HG03139 (cell line): Measurements from ENCODE around the gene CEP350.

ENCODE experiments used
- ATAC-seq: cut with Tn5 transposase; IDR thresholded peaks from one replicate; pipeline ENCODE4 v1.9.1; 2021; ENCODE audit not compliant: unreplicated experiment

The CEP350 gene

GRCh38 chr1:180046674-180047073, 92.1 kb downstream of the CEP350 start:
- ATAC-seq: no peak

- no peak for ATAC-seq
These were observed 99.3 kb downstream of the CEP350 start for GRCh38 chr1:180053594-180054567.

- ATAC-seq: no peak
These were observed 103.3 kb downstream of the CEP350 start for GRCh38 chr1:180057883-180058396.

GRCh38 chr1:180061019-180061418, 106.4 kb downstream of the CEP350 start:
- no peak for ATAC-seq

- no peak for ATAC-seq
These were observed 107.9 kb downstream of the CEP350 start for GRCh38 chr1:180062452-180062971.

- no peak for ATAC-seq
These were observed 110.8 kb downstream of the CEP350 start for GRCh38 chr1:180065408-180065807.

- no peak for ATAC-seq
These were observed 111.5 kb downstream of the CEP350 start for GRCh38 chr1:180066150-180066549.

GRCh38 chr1:180070286-180070685, 115.7 kb downstream of the CEP350 start:
- ATAC-seq: no peak

- ATAC-seq: no peak
These were observed 117.1 kb downstream of the CEP350 start for GRCh38 chr1:180071759-180072158.

GRCh38 chr1:180080439-180080838, 125.8 kb downstream of the CEP350 start:
- ATAC-seq: no peak

GRCh38 chr1:180081474-180081873, 126.9 kb downstream of the CEP350 start:
- ATAC-seq: no peak

- ATAC-seq: no peak
These were observed 128.6 kb downstream of the CEP350 start for GRCh38 chr1:180083164-180083563.

GRCh38 chr1:180084867-180085266, 130.3 kb downstream of the CEP350 start:
- no peak for ATAC-seq

GRCh38 chr1:180085331-180085730, 130.7 kb downstream of the CEP350 start:
- ATAC-seq: no peak

- ATAC-seq: no peak
These were observed 138.5 kb downstream of the CEP350 start for GRCh38 chr1:180092931-180093650.

GRCh38 chr1:180094705-180095295, 140.2 kb downstream of the CEP350 start:
- no peak for ATAC-seq

- no peak for ATAC-seq
These were observed 142.1 kb downstream of the CEP350 start for GRCh38 chr1:180096584-180097325.

- no peak for ATAC-seq
These were observed 142.7 kb downstream of the CEP350 start for GRCh38 chr1:180097326-180097605.

GRCh38 chr1:180101411-180101810, 146.8 kb downstream of the CEP350 start:
- no peak for ATAC-seq

GRCh38 chr1:180103819-180104218, 149.2 kb downstream of the CEP350 start:
- ATAC-seq: no peak

GRCh38 chr1:180112091-180112490, 157.5 kb downstream of the CEP350 start:
- ATAC-seq: no peak
